HCT116 (cell line): ENCODE data around the gene PLSCR4. TPM values are rescaled to one million over a fixed set of nuclear protein-coding genes. Genes with fewer than 3 reads are reported as not detected.

ENCODE experiments used
- ATAC-seq: fragments of 200-7000 bp; cut with Tn5 transposase; 2 replicates; pipeline ENCODE4 v1.9.1; 2020; ENCODE audit warnings: mild to moderate bottlenecking, moderate library complexity
- BruUV-seq: library from RNA; stranded (reverse); fragments of 400-500 nt; replicated peaks from 2 replicates; lab custom pipeline; 2021; lab: Mats Ljungman, UMichigan
- CTCF ChIA-PET: fragments of 300-600 bp; sonication (Branson Sonifier 250); formaldehyde crosslinking; loops from one replicate; lab custom pipeline; 2021; ENCODE audit warnings: antibody characterized with exemption; lab: Charles Lee
- POLR2A ChIA-PET: fragments of 300-600, 350-600 bp; sonication (Branson Sonifier 250); formaldehyde crosslinking; loops from one replicate; lab custom pipeline; 2021; ENCODE audit warnings: antibody characterized with exemption; lab: Charles Lee
- RAD21 ChIA-PET, 2 experiments: fragments of 300-600 bp; sonication (Branson Sonifier 250); formaldehyde crosslinking; loops; one replicate each; lab custom pipeline; 2023; ENCODE audit warnings: low total read pairs in 2 of 2; ENCODE audit not compliant: uncharacterized antibody in 2 of 2, unreplicated experiment in 2 of 2, low non-redundant PET in 1 of 2; lab: Charles Lee
- DNase-seq: peaks from one replicate; pipeline ENCODE4 v3.0.0-alpha.2; 2010; ENCODE audit warnings: low read depth, low spot score
- H2AFZ ChIP-seq: fragments of 200-600 bp; shearing (Covaris generic), sonication (generic); 2 replicates; pipeline ENCODE4 v1.6.1; 2017; ENCODE audit warnings: low read depth, mixed run types, mixed read lengths, antibody characterized with exemption, low read length; ENCODE audit not compliant: poor library complexity, severe bottlenecking
- H3K27ac ChIP-seq: 2 replicates; pipeline ENCODE4 v1.5.1; 2012; ENCODE audit warnings: low read depth, low read length
- H3K27me3 ChIP-seq: fragments of 200-600 bp; sonication (generic); 2 replicates; pipeline ENCODE4 v1.6.1; 2016; ENCODE audit warnings: mixed run types, low read length, mixed read lengths; ENCODE audit not compliant: insufficient read depth
- H3K36me3 ChIP-seq, 2 experiments: fragments of 200-500 bp in 1 of 2; fragments of 200-600 bp in 1 of 2; sonication (Bioruptor generic) in 1 of 2; sonication (generic) in 1 of 2; 2 replicates each; pipeline versions ENCODE4 v1.5.1 to v1.6.1; 2014 to 2016; ENCODE audit warnings: low read length in 2 of 2, inconsistent platforms in 1 of 2, mixed read lengths in 1 of 2, mixed run types in 1 of 2; ENCODE audit not compliant: insufficient read depth in 2 of 2, control insufficient read depth in 1 of 2
- H3K4me1 ChIP-seq, 2 experiments: fragments of 200-600 bp in 1 of 2; sonication (generic) in 1 of 2; 2 replicates each; pipeline versions ENCODE4 v1.5.1 to v1.6.1; 2012 to 2017; ENCODE audit warnings: low read length in 2 of 2, inconsistent platforms in 1 of 2, mild to moderate bottlenecking in 1 of 2, mixed read lengths in 1 of 2, mixed run types in 1 of 2, moderate library complexity in 1 of 2; ENCODE audit not compliant: insufficient read depth in 2 of 2, control insufficient read depth in 1 of 2
- H3K4me2 ChIP-seq: fragments of 200-600 bp; sonication (generic); 2 replicates; pipeline ENCODE4 v1.6.1; 2017; ENCODE audit warnings: mixed run types, low read length, mixed read lengths
- H3K4me3 ChIP-seq, 2 experiments: fragments of 200-600 bp in 1 of 2; sonication (generic) in 1 of 2; replicated peaks in 1 of 2; 2 replicates each; pipeline ENCODE4 v1.5.1; 2011 to 2016; ENCODE audit warnings: low read length in 2 of 2, control low read depth in 1 of 2, low read depth in 1 of 2, mild to moderate bottlenecking in 1 of 2, mixed read lengths in 1 of 2, mixed run types in 1 of 2
- H3K79me2 ChIP-seq: fragments of 200-600 bp; sonication (generic); 2 replicates; pipeline ENCODE4 v1.6.1; 2017; ENCODE audit warnings: mild to moderate bottlenecking, mixed run types, low read length, moderate library complexity, mixed read lengths; ENCODE audit not compliant: insufficient read depth
- H3K9ac ChIP-seq: fragments of 200-600 bp; sonication (generic); 2 replicates; pipeline ENCODE4 v1.6.1; 2016; ENCODE audit warnings: low read length, mixed read lengths
- H3K9me2 ChIP-seq: fragments of 200-600 bp; sonication (generic), shearing (Covaris generic); 2 replicates; pipeline ENCODE4 v1.6.1; 2017; ENCODE audit warnings: mixed run types, mild to moderate bottlenecking, moderate library complexity; ENCODE audit not compliant: insufficient read depth
- H3K9me3 ChIP-seq, 2 experiments: fragments of 200-500 bp in 1 of 2; fragments of 200-600 bp in 1 of 2; sonication (Bioruptor generic) in 1 of 2; sonication (generic) in 1 of 2; 2 replicates each; pipeline ENCODE4 v1.6.1; 2014 to 2017; ENCODE audit warnings: low read length in 2 of 2, mixed read lengths in 2 of 2, inconsistent platforms in 1 of 2, low read depth in 1 of 2, mild to moderate bottlenecking in 1 of 2, mixed run types in 1 of 2, moderate library complexity in 1 of 2; ENCODE audit not compliant: control insufficient read depth in 1 of 2, insufficient read depth in 1 of 2
- H4K20me1 ChIP-seq: fragments of 200-600 bp; sonication (generic), shearing (Covaris generic); 2 replicates; pipeline ENCODE4 v1.6.1; 2017; ENCODE audit warnings: mixed run types, mild to moderate bottlenecking, moderate library complexity; ENCODE audit not compliant: insufficient read depth
- ATF3 ChIP-seq: IDR thresholded peaks from 2 replicates; pipeline ENCODE4 v1.6.1; 2012
- CTCF ChIP-seq, 3 experiments: fragments of 200-600 bp in 1 of 3; sonication (generic) in 1 of 3; IDR thresholded peaks in 2 of 3; conservative IDR thresholded peaks in 1 of 3; 2 replicates each; pipeline ENCODE4 v1.5.1; 2012 to 2017; ENCODE audit warnings: low read depth in 2 of 3, low read length in 2 of 3, antibody characterized with exemption in 1 of 3, borderline replicate concordance in 1 of 3, control low read depth in 1 of 3, mild to moderate bottlenecking in 1 of 3, mixed read lengths in 1 of 3, mixed run types in 1 of 3, moderate library complexity in 1 of 3; ENCODE audit not compliant: insufficient read depth in 1 of 3
- EZH2 ChIP-seq: fragments of 200-600 bp; sonication (generic); IDR thresholded peaks from 2 replicates; pipeline ENCODE4 v1.6.1; 2017; ENCODE audit warnings: antibody characterized with exemption, mixed run types
- EZH2phosphoT487 ChIP-seq: fragments of 200-600 bp; IDR thresholded peaks from 2 replicates; pipeline ENCODE4 v1.6.1; 2018; ENCODE audit warnings: antibody characterized with exemption, borderline replicate concordance
- FOSL1 ChIP-seq: IDR thresholded peaks from 2 replicates; pipeline ENCODE4 v1.6.1; 2012; ENCODE audit warnings: low read depth
- POLR2A ChIP-seq: IDR thresholded peaks from 2 replicates; pipeline ENCODE4 v1.7.0; 2011; ENCODE audit warnings: borderline replicate concordance; ENCODE audit not compliant: insufficient read depth, insufficient read length; ENCODE audit errors: extremely low read depth
- POLR2AphosphoS5 ChIP-seq: IDR thresholded peaks from 2 replicates; pipeline ENCODE4 v1.6.1; 2011; ENCODE audit warnings: mild to moderate bottlenecking, low read depth, low read length, moderate library complexity
- RAD21 ChIP-seq: IDR thresholded peaks from 2 replicates; pipeline ENCODE4 v1.6.1; 2012; ENCODE audit warnings: low read depth, mild to moderate bottlenecking
- TCF7L2 ChIP-seq: IDR thresholded peaks from 2 replicates; pipeline ENCODE4 v1.7.0; 2011; ENCODE audit warnings: borderline replicate concordance, inconsistent platforms; ENCODE audit not compliant: insufficient read depth, insufficient read length; ENCODE audit errors: extremely low read depth
- ZBTB33 ChIP-seq: IDR thresholded peaks from 2 replicates; pipeline ENCODE4 v1.6.1; 2011; ENCODE audit warnings: mild to moderate bottlenecking, low read length, moderate library complexity; ENCODE audit not compliant: insufficient replicate concordance; ENCODE audit errors: extremely low read depth
- ZFX ChIP-seq: fragments of 450-650 bp; IDR thresholded peaks from 2 replicates; pipeline ENCODE4 v1.6.1; 2017
- ZNF274 ChIP-seq: fragments of 200-500 bp; sonication (Bioruptor generic); IDR thresholded peaks from 2 replicates; pipeline ENCODE4 v1.6.1; 2014; ENCODE audit warnings: mild to moderate bottlenecking, low read depth, low read length, inconsistent platforms
- intact Hi-C: fragments of 100-400 bp; cut with micrococcal nuclease; formaldehyde crosslinking; loops from 2 replicates; pipeline ENCODE4 v1.10.0; 2022
- total RNA-seq: library from RNA; stranded (reverse); gene quantifications from one replicate; pipeline ENCODE4 v1.2.1, GENCODE V29; 2021; ENCODE audit not compliant: unreplicated experiment
- TF ChIP-seq, protein P1 (sequence below): IDR thresholded peaks from 2 replicates; pipeline ENCODE4 v1.6.1; 2012; ENCODE audit warnings: low read depth

PLSCR4 gene
- total RNA-seq, 1 experiment from 2014 or later: 4.1 TPM

DNA sequence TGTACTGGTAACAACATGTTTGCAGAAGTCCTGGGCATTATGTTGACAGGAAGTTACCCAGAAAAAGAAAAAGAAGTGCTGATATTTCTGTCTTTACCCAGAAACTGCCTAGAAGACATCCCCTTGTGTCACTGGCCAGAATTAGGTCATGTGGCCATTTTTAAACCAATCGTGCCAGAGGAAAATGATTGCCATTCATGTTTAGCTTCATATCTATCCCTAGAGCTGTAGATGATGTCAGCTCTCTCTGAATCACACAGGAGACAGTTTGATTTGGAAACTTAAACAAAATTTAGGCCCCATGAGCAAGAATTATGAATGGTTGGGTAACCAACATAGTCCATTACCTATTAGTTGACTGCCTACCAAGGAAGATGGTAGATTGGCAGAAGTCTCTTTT is 81.0 kb downstream of the PLSCR4 start:
- ChIA-PET POLR2A (no interaction called here), RAD21 (no interaction called here), CTCF (no interaction called here)
- H3K27me3 ChIP-seq: no peaks in the 10 kb centered on the region
- H3K4me2 ChIP-seq: no peak overlapping the region
- no peak overlapping the region for H3K4me3 ChIP-seq
- no peak overlapping the region for H3K27ac ChIP-seq
- BruUV-seq: no TSS peak
- DNase-seq (no peak), ATAC-seq (no peak)
- no peaks in the 10 kb centered on the region for H3K9me2 ChIP-seq
- intact Hi-C loops: no loop called here
- no peak overlapping the region for H3K9ac ChIP-seq
- H2AFZ ChIP-seq: no peak overlapping the region
- H3K4me1 ChIP-seq: no peaks in the 10 kb centered on the region
- TF ChIP-seq ZBTB33 (no peak), TCF7L2 (no peak), RAD21 (no peak), ATF3 (no peak), POLR2AphosphoS5 (no peak), ZFX (no peak), CTCF (IDR thresholded peaks at IDR 0.05 in 2 of 3, conservative IDR thresholded peaks at IDR 0.05 in 1 of 3; ENCODE audit: borderline replicate concordance in 1 of 3, insufficient read depth in 1 of 3, low read depth in 2 of 3, low read length in 2 of 3) (no peak), EZH2phosphoT487 (no peak), ZNF274 (no peak), EZH2 (no peak), POLR2A (no peak), FOSL1 (no peak)
- TF ChIP-seq, protein P1, sequence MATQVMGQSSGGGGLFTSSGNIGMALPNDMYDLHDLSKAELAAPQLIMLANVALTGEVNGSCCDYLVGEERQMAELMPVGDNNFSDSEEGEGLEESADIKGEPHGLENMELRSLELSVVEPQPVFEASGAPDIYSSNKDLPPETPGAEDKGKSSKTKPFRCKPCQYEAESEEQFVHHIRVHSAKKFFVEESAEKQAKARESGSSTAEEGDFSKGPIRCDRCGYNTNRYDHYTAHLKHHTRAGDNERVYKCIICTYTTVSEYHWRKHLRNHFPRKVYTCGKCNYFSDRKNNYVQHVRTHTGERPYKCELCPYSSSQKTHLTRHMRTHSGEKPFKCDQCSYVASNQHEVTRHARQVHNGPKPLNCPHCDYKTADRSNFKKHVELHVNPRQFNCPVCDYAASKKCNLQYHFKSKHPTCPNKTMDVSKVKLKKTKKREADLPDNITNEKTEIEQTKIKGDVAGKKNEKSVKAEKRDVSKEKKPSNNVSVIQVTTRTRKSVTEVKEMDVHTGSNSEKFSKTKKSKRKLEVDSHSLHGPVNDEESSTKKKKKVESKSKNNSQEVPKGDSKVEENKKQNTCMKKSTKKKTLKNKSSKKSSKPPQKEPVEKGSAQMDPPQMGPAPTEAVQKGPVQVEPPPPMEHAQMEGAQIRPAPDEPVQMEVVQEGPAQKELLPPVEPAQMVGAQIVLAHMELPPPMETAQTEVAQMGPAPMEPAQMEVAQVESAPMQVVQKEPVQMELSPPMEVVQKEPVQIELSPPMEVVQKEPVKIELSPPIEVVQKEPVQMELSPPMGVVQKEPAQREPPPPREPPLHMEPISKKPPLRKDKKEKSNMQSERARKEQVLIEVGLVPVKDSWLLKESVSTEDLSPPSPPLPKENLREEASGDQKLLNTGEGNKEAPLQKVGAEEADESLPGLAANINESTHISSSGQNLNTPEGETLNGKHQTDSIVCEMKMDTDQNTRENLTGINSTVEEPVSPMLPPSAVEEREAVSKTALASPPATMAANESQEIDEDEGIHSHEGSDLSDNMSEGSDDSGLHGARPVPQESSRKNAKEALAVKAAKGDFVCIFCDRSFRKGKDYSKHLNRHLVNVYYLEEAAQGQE: no peak
- no peaks in the 10 kb centered on the region for H4K20me1 ChIP-seq
- H3K9me3 ChIP-seq: no peaks in the 10 kb centered on the region
- H3K79me2 ChIP-seq: no peaks in the 10 kb centered on the region
- no peaks in the 10 kb centered on the region for H3K36me3 ChIP-seq
